HG03460 (cell line): ENCODE measurements around the gene POLE.

Experiments used
- ATAC-seq: cut with Tn5 transposase; IDR thresholded peaks from one replicate; pipeline ENCODE4 v1.9.1; 2021; ENCODE audit not compliant: unreplicated experiment

The POLE gene

DNA sequence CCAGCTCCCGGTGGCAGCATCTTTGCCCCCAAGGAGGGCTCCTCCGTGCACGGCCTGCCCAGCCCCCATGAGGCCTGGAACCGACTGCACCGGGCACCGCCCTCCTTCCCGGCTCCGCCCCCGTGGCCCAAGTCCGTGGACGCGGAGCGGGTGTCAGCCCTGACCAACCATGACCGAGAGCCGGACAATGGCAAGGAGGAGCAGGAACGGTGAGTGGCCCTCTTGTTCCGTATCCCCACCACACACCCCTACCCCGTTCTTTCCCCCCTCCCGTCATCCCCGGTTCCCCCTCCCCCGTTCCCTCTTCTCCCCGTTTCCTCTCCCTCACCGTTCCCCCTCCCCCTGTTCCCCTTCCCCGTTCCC lies 105.1 kb downstream of the POLE start:
- no peak for ATAC-seq

DNA sequence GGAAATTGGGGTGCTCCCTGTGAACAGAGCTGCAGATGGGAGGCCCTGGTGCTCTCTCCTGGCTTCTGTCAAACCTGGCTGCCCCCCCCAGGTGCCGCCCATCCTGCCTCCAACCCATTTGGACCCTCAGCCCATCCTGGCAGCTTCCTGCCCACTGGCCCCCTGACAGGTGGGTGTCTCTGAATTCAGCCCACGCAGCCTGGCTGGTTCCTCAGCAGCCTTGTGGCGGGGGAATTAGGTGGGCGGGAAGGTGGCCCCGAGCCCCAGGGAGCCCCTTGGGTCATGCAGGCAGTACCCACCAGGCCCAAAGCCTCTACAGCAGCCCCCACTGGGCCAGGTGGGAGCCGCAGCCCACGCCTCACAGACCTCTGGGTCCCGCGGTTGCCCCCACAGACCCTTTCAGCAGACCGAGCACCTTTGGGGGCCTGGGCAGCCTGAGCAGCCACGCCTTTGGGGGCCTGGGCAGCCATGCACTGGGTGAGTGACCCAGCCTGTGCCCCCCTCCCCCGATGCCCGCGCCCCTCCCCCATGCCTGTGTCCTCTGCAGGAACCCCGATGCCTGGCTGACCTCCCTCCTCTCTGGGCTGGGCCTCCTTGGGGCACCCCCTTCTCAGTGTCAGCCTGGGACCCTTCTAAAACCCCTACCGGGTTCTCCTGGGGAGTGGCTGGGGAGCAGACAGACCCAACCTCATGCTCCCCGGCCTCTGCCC lies 105.6 kb downstream of the POLE start:
- no peak for ATAC-seq

DNA sequence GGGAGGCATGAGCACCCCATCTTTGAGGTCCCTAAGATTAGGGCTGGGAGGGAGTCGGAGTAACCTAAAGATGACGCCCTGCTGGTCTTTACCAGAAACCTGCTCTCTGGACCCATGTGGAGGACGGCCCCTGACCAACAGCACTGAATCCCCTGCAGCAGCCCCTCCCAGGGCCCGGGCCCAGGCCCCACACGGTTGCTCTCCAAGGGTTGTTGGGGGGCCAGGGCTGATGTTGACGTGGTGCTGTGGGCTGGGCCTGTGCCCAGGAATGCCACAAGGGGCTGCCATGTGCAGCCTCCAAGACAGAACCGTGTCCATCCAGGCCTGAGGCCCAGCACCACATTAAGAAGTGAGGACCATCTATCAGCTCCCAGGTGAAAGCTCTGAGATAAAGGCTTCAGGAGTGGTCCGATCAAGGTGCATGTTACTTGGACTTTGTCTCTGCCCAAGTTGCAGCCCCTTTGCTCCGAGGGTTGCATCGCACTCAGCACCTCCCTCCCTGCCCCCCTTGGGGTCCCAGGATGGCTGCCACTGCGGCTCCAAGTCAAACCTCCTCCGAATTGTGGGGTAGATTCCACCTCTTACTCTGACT lies 106.3 kb downstream of the POLE start:
- ATAC-seq, result no peak

DNA sequence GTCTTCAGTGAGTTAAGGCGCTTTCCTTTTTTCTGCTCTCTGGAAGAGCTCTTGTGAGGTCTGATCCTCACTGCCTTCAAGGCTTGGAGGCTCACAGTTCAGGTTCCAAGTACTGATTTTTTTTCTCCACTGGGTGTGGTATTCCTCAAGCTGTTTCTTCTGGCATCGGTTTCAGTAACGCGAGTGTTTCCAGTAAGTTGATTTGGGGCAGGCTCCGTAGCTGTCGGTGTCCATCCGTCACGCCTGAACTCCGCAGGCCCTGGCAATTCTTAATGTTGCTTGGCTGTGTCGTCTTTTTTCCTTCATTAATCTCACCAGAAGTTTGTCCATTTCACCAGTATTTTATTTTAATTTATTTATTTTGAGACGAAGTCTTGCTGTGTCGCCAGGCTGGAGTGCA lies 107.4 kb downstream of the POLE start:
- no peak for ATAC-seq

DNA sequence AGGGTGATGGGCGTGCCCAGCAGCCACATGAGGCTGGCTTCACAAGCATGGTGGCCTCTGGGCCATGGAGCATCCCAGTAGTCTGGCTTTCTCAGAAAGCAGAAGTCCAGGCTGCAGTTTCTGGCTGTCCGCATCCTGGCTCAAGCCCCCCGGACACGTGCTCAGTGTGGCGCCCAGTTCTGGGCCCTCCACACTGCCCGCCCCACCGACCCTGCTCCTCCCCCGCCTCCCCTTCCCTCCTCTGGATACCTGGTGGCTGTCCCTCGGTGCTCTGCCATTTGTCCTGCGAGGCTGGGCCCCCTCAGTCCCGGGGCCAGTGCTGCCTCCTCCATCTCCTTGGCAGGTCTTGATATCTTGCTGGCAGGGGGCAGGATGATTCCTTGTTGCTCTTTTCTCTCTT lies 108.3 kb downstream of the POLE start:
- no peak for ATAC-seq

DNA sequence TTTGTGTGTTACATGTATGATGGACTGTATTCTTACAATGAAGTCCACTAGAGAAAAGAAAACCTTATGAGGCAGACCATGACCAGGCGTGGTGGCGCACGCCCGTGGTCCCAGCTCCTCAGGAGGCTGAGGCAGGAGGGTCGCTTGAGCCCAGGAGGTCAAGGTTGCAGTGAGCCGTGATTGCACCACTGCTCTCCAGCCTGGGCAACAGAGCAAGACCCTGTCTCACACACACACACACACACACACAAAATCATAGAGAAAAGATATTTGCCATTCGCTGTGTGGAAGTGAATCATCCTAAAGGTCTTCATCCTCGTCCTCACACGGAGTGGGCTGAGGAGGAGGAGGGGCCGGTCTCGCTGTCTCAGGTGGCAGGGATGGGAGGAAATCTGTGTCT lies 109.0 kb downstream of the POLE start:
- no peak for ATAC-seq

DNA sequence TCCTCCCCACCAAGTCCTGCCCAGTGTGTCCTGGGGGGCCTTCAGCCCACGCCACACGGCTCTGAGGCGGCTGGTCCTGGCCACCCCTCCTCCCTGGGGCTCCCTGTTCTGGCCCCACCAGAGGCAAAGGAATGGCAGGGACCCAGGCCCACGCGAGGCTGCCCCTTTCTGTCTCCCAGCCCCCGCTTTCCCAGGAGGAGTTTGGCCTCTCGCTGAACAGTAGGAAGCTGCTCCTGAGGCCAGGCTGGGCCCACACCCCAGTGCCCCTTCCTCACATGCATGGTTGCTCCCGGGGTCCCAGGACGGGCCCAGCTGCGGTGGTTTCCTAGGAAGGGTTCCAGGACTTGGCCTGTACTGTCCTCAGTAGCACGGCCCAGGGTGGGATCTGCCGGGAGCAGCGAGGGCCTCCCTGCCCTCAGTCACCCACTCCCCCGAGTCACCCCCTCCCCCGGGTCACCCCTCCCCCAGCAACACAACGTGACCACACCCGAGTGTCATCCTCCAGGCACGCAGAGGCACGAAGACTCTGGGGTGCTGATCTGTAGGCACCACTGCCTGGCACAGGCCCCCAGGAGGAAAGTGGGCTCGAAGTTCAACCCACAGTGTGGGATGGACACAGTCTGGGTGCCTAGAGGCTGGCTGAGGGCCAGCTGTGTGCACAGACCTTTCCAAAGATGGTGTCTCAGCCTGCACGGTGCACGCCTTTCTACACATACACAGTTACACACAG lies 109.8 kb downstream of the POLE start:
- no peak for ATAC-seq

DNA sequence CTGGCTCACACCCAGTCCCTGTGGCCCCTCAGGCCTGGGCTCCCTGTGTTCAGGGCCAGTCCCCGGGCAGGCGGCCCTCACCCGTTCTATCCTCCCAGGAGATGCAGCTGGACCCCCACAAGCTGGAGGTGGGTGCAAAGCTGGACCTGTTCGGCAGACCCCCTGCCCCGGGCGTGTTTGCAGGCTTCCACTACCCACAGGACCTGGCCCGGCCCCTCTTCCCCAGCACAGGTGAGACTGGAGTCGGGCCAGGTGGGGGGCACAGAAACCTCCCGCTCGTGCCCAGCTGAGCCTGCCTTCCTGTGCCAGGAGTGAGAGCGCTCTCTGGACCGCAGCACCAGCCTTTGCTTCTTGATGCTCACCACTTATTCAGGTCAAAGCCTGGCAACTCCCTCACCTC lies 110.4 kb downstream of the POLE start:
- no peak for ATAC-seq

DNA sequence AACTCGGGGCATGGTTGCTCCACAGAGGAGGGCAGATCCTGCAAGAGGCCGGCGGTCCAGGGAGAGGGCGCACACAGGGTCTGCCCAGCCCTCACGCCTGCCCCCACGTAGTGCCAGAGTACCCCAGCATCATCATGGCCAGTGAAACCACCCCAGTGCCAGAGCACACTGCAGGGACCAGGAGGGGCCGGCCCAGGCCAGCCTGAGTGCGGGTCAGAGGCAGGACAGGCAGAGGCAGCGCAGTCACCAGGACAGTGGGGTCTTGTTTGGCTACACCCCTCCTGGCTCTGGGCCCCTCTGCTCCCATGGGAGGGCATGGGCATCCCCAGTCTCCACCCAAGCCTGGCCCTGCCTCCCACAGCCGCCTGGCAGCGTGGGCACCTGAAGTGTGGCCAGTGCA lies 111.5 kb downstream of the POLE start:
- no peak for ATAC-seq

DNA sequence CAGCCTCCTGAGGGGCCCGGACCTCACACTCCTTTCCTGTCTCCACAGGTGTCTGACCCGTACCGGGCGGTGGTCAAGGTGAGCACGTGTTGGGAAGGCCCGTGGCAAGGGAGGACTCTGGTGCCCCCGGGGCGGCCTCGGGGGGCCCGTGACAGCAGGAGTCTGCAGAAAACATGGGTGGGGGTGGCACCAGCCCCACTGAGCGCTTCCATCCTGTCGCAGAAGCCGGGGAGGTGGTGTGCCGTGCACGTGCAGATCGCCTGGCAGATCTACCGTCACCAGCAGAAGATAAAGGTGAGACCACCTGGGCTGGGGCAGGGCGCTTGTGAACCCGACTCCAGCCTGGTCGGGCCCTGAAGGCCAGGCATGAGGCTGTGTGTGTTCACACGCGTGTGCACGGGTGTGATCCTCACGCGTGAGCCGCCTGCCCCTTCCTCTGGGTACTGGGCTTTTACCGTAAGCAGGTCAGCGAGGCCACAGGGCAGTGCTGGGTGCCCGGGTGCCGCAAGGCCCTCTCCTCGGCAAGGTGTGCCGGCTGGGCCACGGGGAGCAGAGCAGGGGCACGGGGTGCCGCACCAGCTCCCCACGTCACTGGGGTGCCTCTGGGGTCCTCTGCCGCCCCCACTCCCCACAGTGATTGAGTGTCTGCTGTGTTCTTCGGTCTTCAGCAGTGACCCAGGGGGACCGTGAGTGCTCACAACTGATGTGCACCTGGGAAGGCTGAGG lies 112.7 kb downstream of the POLE start:
- no peak for ATAC-seq
